Lower leg skin (tissue), 3 donors: Measurements from ENCODE around the gene PCDHA4.

Source experiments
- POLR2A ChIP-seq, 2 donors: fragments of 450-650 bp; IDR thresholded peaks; one replicate each; pipeline ENCODE4 v1.6.1; 2016 to 2017; ENCODE audit warnings: antibody characterized with exemption in 2 of 2, mild to moderate bottlenecking in 1 of 2, moderate library complexity in 1 of 2
- TF ChIP-seq, protein P1 (sequence below), 3 donors: fragments of 450-650 bp; IDR thresholded peaks; one replicate each; pipeline ENCODE4 v1.5.1; 2016; ENCODE audit warnings: antibody characterized with exemption in 3 of 3, mild to moderate bottlenecking in 3 of 3, moderate library complexity in 2 of 3

DNA sequence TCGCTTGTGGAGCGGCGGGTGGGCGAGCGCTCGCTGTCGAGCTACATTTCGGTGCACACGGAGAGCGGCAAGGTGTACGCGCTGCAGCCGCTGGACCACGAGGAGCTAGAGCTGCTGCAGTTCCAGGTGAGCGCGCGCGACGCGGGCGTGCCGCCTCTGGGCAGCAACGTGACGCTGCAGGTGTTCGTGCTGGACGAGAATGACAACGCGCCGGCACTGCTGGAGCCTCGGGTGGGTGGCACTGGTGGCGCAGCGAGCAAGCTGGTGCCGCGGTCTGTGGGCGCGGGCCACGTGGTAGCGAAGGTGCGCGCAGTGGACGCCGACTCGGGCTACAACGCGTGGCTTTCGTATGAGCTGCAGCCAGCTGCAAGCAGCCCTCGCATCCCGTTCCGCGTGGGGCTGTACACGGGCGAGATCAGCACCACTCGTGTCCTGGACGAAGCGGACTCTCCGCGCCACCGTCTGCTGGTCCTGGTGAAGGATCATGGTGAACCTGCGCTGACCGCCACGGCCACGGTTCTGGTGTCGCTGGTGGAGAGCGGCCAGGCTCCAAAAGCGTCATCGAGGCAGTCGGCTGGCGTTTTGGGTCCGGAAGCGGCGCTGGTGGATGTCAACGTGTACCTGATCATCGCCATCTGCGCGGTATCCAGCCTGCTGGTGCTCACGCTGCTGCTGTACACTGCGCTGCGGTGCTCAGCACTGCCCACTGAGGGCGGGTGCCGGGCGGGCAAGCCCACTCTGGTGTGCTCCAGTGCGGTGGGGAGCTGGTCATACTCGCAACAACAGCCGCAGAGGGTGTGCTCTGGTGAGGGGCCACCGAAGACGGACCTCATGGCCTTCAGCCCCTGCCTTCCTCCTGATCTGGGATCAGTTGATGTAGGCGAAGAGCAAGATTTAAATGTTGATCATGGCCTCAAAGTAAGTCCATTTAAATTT is 36.2 kb downstream of the PCDHA4 start:
- TF ChIP-seq, protein P1, sequence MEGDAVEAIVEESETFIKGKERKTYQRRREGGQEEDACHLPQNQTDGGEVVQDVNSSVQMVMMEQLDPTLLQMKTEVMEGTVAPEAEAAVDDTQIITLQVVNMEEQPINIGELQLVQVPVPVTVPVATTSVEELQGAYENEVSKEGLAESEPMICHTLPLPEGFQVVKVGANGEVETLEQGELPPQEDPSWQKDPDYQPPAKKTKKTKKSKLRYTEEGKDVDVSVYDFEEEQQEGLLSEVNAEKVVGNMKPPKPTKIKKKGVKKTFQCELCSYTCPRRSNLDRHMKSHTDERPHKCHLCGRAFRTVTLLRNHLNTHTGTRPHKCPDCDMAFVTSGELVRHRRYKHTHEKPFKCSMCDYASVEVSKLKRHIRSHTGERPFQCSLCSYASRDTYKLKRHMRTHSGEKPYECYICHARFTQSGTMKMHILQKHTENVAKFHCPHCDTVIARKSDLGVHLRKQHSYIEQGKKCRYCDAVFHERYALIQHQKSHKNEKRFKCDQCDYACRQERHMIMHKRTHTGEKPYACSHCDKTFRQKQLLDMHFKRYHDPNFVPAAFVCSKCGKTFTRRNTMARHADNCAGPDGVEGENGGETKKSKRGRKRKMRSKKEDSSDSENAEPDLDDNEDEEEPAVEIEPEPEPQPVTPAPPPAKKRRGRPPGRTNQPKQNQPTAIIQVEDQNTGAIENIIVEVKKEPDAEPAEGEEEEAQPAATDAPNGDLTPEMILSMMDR (IDR thresholded peaks at IDR 0.05), result no peak
- no peak for TF ChIP-seq POLR2A (IDR thresholded peaks at IDR 0.05)
